ENCODE data around the gene TECPR1. TPM values are rescaled to one million over a fixed set of nuclear protein-coding genes. Genes with fewer than 3 reads are reported as not detected.

TECPR1 gene
- total RNA-seq, 1 experiment from 2014 or later: 13.9 TPM

DNA sequence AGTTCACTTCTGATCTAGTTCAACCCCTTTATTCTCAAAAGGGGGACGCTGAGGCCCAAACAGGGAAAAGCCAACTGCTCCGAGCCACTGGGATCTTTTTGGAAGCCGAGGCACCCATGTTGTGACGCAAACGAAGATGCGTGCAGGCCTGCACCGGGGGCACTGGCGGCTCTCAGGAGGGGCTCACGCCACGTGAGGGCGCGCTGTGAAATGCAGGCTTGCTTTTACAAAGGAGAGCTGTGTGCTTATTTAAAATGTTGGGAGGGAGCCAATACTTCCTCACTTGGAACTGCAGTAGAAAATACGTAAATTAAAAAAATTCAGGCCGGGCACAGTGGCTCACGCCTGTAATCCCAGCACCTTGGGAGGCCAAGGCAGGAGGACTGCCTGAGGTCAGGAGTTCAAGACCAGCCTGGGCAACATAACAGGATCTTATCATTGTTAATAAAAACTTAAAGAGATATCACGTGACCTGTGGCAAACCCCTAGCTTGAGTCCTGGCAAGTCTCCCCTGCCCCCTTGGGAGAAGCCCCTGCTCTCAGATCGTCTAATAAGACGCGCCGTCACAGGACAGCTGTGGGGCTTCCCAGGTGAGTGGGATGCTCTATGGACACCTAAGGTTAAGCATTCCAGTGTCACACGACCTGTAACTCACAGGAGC is 45.7 kb upstream of the TECPR1 start:
- H3K4me1 Mint-ChIP-seq: peaks cover 10 to 20% of the 10 kb centered on the region in 2 experiments
- no peak overlapping the region for H3K56ac ChIP-seq (ENCODE audit: insufficient read length, low read depth, low read length)
- H2BK120ac ChIP-seq (ENCODE audit: low read depth, low read length, poor library complexity, severe bottlenecking): no peak overlapping the region
- H3K27me3 ChIP-seq (ENCODE audit: insufficient read depth, low read length): no peaks in the 10 kb centered on the region
- no peak overlapping the region for H3K27ac ChIP-seq (ENCODE audit: insufficient read length, low read depth, low read length)
- no peak overlapping the region for H3K9ac ChIP-seq (ENCODE audit: extremely low read depth, insufficient read length, low read length)
- DNase-seq: no peak
- no peak for TF ChIP-seq CTCF (conservative IDR thresholded peaks at IDR 0.05)
- no peak overlapping the region for H3T11ph ChIP-seq (ENCODE audit: low read length)
- H3K36me3 Mint-ChIP-seq (ENCODE audit: insufficient read depth in 1 of 3, low read depth in 3 of 3): peaks cover 16 to 54% (median 50%) of the 10 kb centered on the region in 3 experiments; a peak in 6 of 7 replicates
- H3K4me3 Mint-ChIP-seq: no peak overlapping the region
- no CpG with 5 or more reads among the region's 21 CpGs for WGBS (ENCODE audit: extremely low coverage, insufficient read length, low lambda C conversion rate)
- no peak overlapping the region for H2AFZ ChIP-seq (ENCODE audit: low read length)
- H2BK15ac ChIP-seq (ENCODE audit: low read depth, low read length): no peak overlapping the region
- no peaks in the 10 kb centered on the region for H3K9me3 ChIP-seq (ENCODE audit: control insufficient read depth, low read depth, low read length)
- no peak overlapping the region for H2BK5ac ChIP-seq (ENCODE audit: insufficient read length, low read length)
- no peak overlapping the region for H3K23ac ChIP-seq (ENCODE audit: insufficient read length, low read depth, low read length)
- H2BK20ac ChIP-seq (ENCODE audit: low read depth, low read length, poor library complexity, severe bottlenecking): no peak overlapping the region
- no peak overlapping the region for H4K91ac ChIP-seq (ENCODE audit: insufficient read length, low read depth, low read length)
- no peak overlapping the region for H2AK5ac ChIP-seq (ENCODE audit: insufficient read length, low read length)
- H3K27me3 Mint-ChIP-seq (ENCODE audit: low read depth): no peaks in the 10 kb centered on the region
- no peaks in the 10 kb centered on the region for H3K4me1 ChIP-seq (ENCODE audit: insufficient read depth, low read length)
- H3K9me3 Mint-ChIP-seq: no peaks in the 10 kb centered on the region
- no peaks in the 10 kb centered on the region for H4K20me1 ChIP-seq (ENCODE audit: control insufficient read depth, insufficient read depth, insufficient read length)
- H3K14ac ChIP-seq (ENCODE audit: insufficient read depth, low read length): no peak overlapping the region
- H3K27ac Mint-ChIP-seq: peak overlapping the region in 2 of 3 experiments; percentile 66 to 80; a peak in 2 of 7 replicates
- H3K79me1 ChIP-seq (ENCODE audit: insufficient read depth, low read depth, low read length, poor library complexity, severe bottlenecking): no peaks in the 10 kb centered on the region
- no peak overlapping the region for H4K8ac ChIP-seq (replicated peaks; ENCODE audit: insufficient read length, low read depth, low read length)
- H3K79me2 ChIP-seq (ENCODE audit: insufficient read depth, low read length): no peaks in the 10 kb centered on the region
- H3K4me2 ChIP-seq (ENCODE audit: insufficient read depth, insufficient read length, low read length): no peak overlapping the region
- H4K5ac ChIP-seq (ENCODE audit: insufficient read length, low read depth, low read length): no peak overlapping the region
- no peaks in the 10 kb centered on the region for H3K23me2 ChIP-seq (ENCODE audit: insufficient read length, low read depth, low read length, poor library complexity, severe bottlenecking)
- no peak overlapping the region for H2BK12ac ChIP-seq (ENCODE audit: insufficient read length, low read depth, low read length)
- H3K18ac ChIP-seq (ENCODE audit: insufficient read length, low read depth, low read length): no peak overlapping the region
- H3K4ac ChIP-seq (ENCODE audit: low read depth, low read length): no peak overlapping the region
